Suppressor macrophage treated with lipopolysaccharide for 4 hours (primary cell): ENCODE results near the gene CAMK2N1.

Experiments used
- DNase-seq: peaks from one replicate; pipeline ENCODE4 v3.0.0-alpha.2; 2020

The CAMK2N1 gene

GRCh38 chr1:20477348-20478056, 8.5 kb downstream of the CAMK2N1 start:
- DNase-seq: no peak

- no peak for DNase-seq
Measured at GRCh38 chr1:20476265-20477038, 9.6 kb downstream of the CAMK2N1 start.

GRCh38 chr1:20474996-20475395, 11.0 kb downstream of the CAMK2N1 start:
- DNase-seq: no peak

GRCh38 chr1:20474333-20474975, 11.6 kb downstream of the CAMK2N1 start:
- no peak for DNase-seq

GRCh38 chr1:20473894-20474293, 12.1 kb downstream of the CAMK2N1 start:
- DNase-seq: no peak

GRCh38 chr1:20472860-20473711, 12.9 kb downstream of the CAMK2N1 start:
- peak; percentile 39 for DNase-seq

DNA sequence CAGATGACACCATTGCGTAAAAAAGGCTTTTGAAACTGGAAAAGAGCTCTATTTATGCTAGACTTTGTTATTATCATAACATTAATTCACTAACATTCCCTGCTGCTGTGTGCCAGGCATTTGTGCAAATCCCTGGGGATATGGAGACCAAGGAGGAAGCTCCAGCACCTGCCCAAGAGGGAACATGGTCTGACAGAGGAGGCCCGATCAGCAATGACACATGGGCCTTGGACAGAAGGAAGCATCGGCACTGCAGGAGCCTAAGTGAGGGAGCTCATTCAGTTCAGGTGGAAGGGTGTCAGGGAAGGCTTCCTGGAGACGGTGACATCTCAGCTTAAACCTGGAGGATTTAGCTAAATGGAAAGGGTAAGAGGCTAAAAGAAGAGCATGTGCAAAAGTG, 13.9 kb downstream of the CAMK2N1 start:
- DNase-seq: no peak

GRCh38 chr1:20470194-20470593, 15.8 kb downstream of the CAMK2N1 start:
- DNase-seq: peak; percentile 23

DNA sequence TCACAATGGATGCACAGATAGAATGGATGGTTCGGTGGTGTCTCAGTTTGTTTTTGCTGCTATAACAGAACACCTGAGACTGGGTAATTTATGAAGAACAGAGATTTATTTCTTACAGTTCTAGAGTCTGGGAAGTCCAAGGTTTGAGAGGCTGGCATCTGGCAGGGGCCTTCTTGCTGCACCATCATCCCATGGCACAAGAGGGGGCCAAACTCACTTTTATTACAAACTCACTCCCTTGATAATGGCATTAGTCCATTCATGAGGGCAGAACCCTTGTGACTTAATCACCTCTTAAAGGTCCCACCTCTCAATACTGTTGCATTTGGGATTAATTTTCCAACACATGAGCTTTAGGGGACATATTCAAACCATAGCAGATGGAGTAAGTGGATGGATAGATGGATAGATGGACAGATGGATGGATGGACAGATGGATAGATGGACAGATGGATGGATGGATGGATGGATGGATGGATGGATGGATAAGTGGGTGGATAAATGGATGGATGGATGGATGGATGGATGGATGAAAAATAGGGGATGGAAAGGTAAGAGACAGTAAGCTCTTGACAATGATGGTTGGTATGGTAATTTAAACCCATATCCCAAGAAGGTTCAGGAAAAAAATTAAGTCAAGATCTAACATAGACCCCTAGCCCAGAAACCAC, 16.5 kb downstream of the CAMK2N1 start:
- no peak for DNase-seq

- no peak for DNase-seq
Measured at GRCh38 chr1:20466273-20466672, 19.7 kb downstream of the CAMK2N1 start.

- no peak for DNase-seq
Measured at GRCh38 chr1:20465187-20465586, 20.8 kb downstream of the CAMK2N1 start.

DNA sequence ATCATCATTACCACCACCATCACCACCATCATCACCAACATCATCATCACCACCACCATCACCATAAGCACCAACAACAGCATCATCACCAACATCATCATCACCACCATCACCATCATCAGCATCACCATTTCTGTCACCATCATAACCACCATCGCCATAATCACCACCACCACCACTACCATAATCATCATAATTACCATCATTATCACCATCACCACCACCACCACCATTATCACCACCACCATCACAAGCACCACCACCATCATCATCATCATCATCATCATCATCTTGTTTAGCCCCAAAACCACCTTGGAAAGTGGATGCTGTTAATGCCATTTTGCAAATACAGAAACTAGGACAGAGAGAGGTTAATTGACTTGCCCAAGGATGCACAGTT, 22.5 kb downstream of the CAMK2N1 start:
- no peak for DNase-seq

DNA sequence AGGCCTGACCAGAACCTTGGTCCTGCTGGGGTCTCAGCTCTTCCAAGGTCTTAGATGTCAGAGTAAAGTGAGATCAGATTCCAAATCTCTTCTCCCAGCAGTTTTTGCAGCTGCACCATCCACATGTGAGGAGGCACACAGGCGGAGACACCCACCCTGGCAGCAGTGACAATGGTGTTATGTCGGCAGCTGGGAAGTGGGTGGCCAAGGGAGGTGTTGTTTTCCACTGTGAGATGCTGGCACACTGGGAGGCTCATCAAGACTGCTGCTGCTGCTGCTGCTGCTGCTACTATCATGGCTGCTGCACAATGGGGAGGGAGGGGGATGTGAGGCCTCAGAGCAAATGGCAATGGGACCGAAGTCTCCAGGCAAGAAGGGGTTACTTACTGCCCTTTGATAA, 23.6 kb downstream of the CAMK2N1 start:
- no peak for DNase-seq

- DNase-seq: no peak
Measured at GRCh38 chr1:20458717-20459116, 27.3 kb downstream of the CAMK2N1 start.

DNA sequence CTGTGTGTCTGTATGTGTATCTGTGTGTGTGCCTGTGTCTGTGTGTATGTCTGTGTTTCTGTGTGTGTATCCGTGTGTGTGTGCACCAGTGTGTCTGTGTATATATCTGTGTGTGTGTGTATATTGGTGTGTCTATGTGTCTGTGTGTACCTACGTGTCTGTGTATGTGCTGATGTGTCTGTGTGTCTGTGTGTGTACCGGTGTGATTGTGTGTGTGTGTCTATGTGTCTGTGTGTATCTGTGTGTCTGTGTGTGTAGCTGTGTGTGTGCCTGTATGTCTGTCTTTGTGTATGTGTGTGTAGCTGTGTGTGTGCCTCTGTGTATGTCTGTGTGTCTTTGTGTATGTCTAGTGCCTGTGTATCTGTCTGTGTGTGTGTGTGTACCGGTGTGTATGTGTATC, 32.0 kb downstream of the CAMK2N1 start:
- no peak for DNase-seq

DNA sequence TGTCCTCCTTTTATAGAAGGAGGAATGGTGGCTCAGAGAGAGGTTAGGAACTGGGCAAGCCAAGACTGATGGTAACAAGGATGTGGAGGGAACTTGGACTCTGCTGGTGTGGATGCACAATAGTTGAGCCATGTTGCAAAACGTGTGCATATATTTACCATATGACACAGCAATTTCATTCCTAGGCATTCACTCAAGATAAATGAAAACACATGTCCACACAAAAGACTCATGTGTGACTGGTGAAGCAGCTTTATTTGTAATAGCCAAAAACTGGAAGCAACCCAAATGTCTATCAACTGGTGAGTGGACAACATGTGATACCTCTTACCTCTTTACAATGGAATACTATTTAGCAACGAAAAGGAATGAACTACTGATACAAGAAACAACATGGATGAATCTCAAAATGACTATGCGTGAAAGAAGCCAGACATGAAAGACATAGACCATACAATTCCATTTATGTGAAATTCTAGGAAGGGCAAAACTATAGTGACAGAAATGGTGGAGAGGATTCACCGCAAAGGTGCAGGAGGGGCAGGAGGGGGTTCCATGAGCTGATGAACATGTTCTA, 36.2 kb downstream of the CAMK2N1 start:
- no peak for DNase-seq

DNA sequence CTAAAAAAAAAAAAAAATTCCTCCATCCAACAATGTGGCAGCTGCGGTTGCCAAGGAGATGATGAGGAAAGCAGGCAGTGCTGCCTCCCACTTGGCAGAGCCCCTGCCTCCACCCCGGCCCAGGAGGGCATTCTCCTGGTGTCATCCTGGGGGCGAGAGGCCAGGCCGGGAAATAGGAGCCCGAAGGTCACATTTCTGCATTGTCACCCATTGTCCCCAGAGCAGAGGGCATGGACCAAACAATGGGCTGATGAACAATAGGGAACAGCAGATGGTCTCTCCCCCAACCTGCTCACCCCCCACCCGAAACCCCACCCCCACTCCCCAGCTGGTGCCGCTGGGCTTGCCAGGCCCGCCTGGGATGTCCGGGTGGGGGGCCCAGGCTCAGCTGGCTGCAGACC, 37.3 kb downstream of the CAMK2N1 start:
- no peak for DNase-seq

- DNase-seq: no peak
Measured at GRCh38 chr1:20447794-20448193, 38.2 kb downstream of the CAMK2N1 start.

DNA sequence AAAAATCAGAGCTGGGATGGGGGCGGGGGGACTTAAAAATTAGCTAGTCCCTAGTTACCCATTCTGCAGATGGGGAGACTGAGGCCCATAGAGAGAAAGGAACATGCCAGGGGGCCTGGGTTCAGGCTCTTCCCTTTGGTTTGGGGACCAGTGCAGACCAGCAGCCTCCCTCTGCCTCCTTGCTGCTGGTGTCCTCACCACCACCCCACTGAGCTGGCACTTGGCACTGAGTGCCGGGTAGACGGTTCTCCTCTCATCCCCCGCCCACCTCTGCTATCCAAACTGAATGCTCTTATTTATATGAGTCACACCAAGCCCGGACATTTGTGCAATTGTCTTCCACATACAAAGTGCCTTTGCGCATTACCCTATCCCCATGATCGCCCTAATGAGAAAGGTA, 39.2 kb downstream of the CAMK2N1 start:
- DNase-seq: no peak

DNA sequence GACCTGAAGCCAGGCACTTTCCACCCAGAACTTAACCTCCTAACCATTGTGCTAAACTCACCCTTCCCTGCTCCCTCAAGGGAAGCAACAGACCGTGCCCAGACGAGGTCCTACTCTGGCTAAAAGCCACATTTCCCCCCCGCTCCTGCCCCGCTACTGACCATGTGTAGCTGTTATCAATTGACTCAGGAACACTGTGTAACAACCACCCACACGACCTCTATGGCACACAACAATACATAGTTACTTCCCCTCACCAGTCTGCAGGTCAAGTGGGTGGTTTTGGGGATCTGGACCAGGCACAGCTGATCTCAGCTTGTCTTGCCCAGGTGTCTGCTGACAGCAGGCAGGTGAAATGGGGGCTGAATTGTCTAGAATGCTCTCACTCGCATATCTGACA, 40.1 kb downstream of the CAMK2N1 start:
- no peak for DNase-seq

- DNase-seq: no peak
Measured at GRCh38 chr1:20443703-20444586, 42.1 kb downstream of the CAMK2N1 start.
